ENCODE results near the gene ZNF407.

ZNF407 gene

DNA sequence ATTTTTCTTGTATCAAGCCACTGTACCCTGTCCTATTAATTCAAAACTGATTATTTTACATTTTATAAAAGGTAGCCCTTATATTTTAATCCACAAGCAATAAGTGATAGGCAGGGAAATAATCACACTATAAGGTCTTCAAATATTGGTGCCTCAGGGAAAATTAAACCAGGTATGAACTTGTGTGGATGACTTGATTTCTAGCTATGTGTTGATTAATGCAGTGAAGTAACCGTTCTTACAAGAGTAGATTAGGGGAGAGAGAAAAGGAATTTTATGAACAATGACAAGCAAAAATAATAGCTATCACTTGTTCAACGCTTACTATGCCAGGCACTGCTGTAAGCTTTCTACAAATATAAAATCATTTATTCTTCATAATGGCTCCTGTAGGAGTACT is 411.6 kb downstream of the ZNF407 start:
- in situ Hi-C loops (cut with HindIII; ENCODE audit: low sequenced_read_pairs) = no loop called here
- TF ChIP-seq CTCF (IDR thresholded peaks at IDR 0.05; ENCODE audit: low read depth, low read length, missing control alignments) = no peak
- no peak for DNase-seq (ENCODE audit: low read depth)
- no peak overlapping the region for H3K4me3 ChIP-seq (ENCODE audit: low read depth, low read length)

GRCh38 chr18:75009878-75010277 is 412.2 kb downstream of the ZNF407 start:
- no peak for TF ChIP-seq CTCF (IDR thresholded peaks at IDR 0.05; ENCODE audit: low read depth, low read length, missing control alignments)
- DNase-seq (ENCODE audit: low read depth) = no peak
- in situ Hi-C loops (cut with HindIII; ENCODE audit: low sequenced_read_pairs) = no loop called here
- H3K4me3 ChIP-seq (ENCODE audit: low read depth, low read length) = no peak overlapping the region

DNA sequence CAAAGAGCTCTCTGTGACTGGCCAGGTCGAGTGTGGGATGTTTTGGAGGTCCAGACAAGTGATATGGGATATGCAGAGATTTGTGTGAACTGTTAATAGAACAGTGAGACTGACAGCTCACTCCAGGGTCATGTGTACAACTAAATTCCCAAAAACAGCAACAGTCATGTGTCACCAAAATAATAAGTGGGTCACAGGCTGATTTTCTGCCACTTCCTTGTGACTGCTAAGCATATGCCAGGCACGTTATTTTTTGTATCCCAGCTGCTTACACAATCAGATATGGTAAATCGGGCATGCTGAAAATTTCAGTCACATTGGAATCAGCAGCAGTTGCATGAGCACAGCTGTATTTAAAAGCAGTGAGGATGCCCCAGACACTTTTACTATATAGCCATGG is 412.6 kb downstream of the ZNF407 start:
- in situ Hi-C loops (cut with HindIII; ENCODE audit: low sequenced_read_pairs) = no loop called here
- no peak for DNase-seq (ENCODE audit: low read depth)
- no peak for TF ChIP-seq CTCF (IDR thresholded peaks at IDR 0.05; ENCODE audit: low read depth, low read length, missing control alignments)
- no peak overlapping the region for H3K4me3 ChIP-seq (ENCODE audit: low read depth, low read length)

GRCh38 chr18:75010689-75011088 is 413.0 kb downstream of the ZNF407 start:
- H3K4me3 ChIP-seq (ENCODE audit: low read depth, low read length) = no peak overlapping the region
- TF ChIP-seq CTCF (IDR thresholded peaks at IDR 0.05; ENCODE audit: low read depth, low read length, missing control alignments) = no peak
- DNase-seq (ENCODE audit: low read depth) = no peak
- in situ Hi-C loops (cut with HindIII; ENCODE audit: low sequenced_read_pairs) = no loop called here

DNA sequence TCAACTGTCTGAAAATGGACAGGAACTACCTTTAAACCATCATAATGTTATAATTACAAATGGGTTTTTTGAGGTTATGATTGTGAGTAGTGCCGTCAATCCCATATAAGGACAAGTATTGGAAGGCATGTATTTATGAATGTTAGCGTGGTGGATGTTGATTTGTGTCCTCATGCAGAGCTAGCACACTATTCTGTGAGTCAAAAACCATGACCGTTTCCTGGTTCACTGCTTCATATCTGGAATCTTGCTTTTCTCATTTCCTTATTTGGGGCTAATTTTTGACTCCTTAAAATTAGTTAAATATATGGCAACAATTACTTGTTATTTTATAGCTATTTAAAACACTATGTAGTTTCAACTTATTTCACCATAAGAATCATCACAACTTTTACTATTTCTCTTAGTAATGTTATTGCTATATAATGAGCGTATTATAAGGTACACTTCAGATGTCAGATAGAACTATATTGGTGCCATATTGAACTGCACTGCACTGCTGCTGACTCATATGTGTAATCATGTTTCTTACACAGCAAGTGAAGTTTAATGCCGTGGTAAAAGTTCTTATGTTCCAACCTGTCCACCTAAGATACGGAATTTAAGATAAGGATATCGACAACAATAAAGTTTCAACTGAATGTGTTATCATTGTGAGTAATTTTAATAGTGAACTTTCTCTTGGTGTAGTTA is 418.5 kb downstream of the ZNF407 start:
- in situ Hi-C loops (cut with HindIII; ENCODE audit: low sequenced_read_pairs) = no loop called here
- no peak overlapping the region for H3K4me3 ChIP-seq (ENCODE audit: low read depth, low read length)
- no peak for DNase-seq (ENCODE audit: low read depth)
- no peak for TF ChIP-seq CTCF (IDR thresholded peaks at IDR 0.05; ENCODE audit: low read depth, low read length, missing control alignments)

GRCh38 chr18:75023473-75023872 is 425.8 kb downstream of the ZNF407 start:
- DNase-seq (ENCODE audit: low read depth) = no peak
- in situ Hi-C loops (cut with HindIII; ENCODE audit: low sequenced_read_pairs) = no loop called here
- TF ChIP-seq CTCF (IDR thresholded peaks at IDR 0.05; ENCODE audit: low read depth, low read length, missing control alignments) = no peak
- H3K4me3 ChIP-seq (ENCODE audit: low read depth, low read length) = no peak overlapping the region
